ENCODE data around the gene MRPL40.

- no peak for TF ChIP-seq SP1 (IDR thresholded peaks at IDR 0.05)
- TF ChIP-seq ZNF384 (IDR thresholded peaks at IDR 0.05), result no peak
- TF ChIP-seq SUZ12 (IDR thresholded peaks at IDR 0.05), result no peak
- no peak for TF ChIP-seq FOXK2 (IDR thresholded peaks at IDR 0.05)
- no peak for TF ChIP-seq BHLHE40 (IDR thresholded peaks at IDR 0.05; ENCODE audit: borderline replicate concordance)
- no peak for TF ChIP-seq FOXA1 (IDR thresholded peaks at IDR 0.05)
- TF ChIP-seq ARNT (IDR thresholded peaks at IDR 0.05), result no peak
- no peak for TF ChIP-seq ELF4 (IDR thresholded peaks at IDR 0.05)
Observed at GRCh38 chr22:19393704-19394103, 38.6 kb upstream of the MRPL40 start.

Data from HEK293T (cell line).